K562 (cell line): ENCODE data around the gene TBL2. TPM values are rescaled to one million over a fixed set of nuclear protein-coding genes. Genes with fewer than 3 reads are reported as not detected.
A peak's percentile ranks its signal among the peaks of the same experiment; 100 is the strongest.

Experiments
- CBFB ChIP-seq: sonication (generic); formaldehyde crosslinking; IDR thresholded peaks from 2 replicates; pipeline ENCODE4 v1.4.0; 2020; ENCODE audit warnings: mild to moderate bottlenecking, missing genetic modification reagents
- CCNT2 ChIP-seq: IDR thresholded peaks from 2 replicates; pipeline ENCODE4 v1.6.1; 2011; ENCODE audit warnings: borderline replicate concordance, low read depth, mild to moderate bottlenecking, moderate library complexity, mixed read lengths, low read length; ENCODE audit not compliant: insufficient read length; ENCODE audit errors: extremely low read depth
- CUX1 ChIP-seq: fragments of 200-800 bp; sonication (Bioruptor generic); IDR thresholded peaks from 2 replicates; pipeline ENCODE4 v1.6.1; 2016; ENCODE audit warnings: missing genetic modification characterization, missing compliant biosample characterization
- HLTF ChIP-seq: fragments of 450-650 bp; IDR thresholded peaks from 2 replicates; pipeline ENCODE4 v1.6.1; 2016
- ID3 ChIP-seq, 2 experiments: fragments of 250-450 bp in 1 of 2; fragments of 450-650 bp in 1 of 2; sonication (Bioruptor Pico) in 1 of 2; IDR thresholded peaks; 2 replicates each; pipeline versions ENCODE4 v1.6.1 to v1.8.0; 2016 to 2021; ENCODE audit warnings: mild to moderate bottlenecking in 2 of 2, moderate library complexity in 2 of 2, missing compliant biosample characterization in 1 of 2, missing genetic modification characterization in 1 of 2
- KDM2B ChIP-seq: fragments of 250-450 bp; sonication (Bioruptor Pico); IDR thresholded peaks from 2 replicates; pipeline ENCODE4 v1.8.0; 2021; ENCODE audit warnings: mild to moderate bottlenecking, moderate library complexity
- NFRKB ChIP-seq: fragments of 450-650 bp; IDR thresholded peaks from 2 replicates; pipeline ENCODE4 v1.6.1; 2016; ENCODE audit warnings: low read depth
- POLR2AphosphoS5 ChIP-seq: IDR thresholded peaks from 2 replicates; pipeline ENCODE4 v1.6.1; 2011; ENCODE audit warnings: mild to moderate bottlenecking, low read depth, low read length, moderate library complexity; ENCODE audit not compliant: control insufficient read depth, insufficient read depth
- SRF ChIP-seq, 2 experiments: fragments of 250-450, 450-650 bp in 1 of 2; sonication (Bioruptor Pico) in 1 of 2; sonication (generic) in 1 of 2; formaldehyde crosslinking; IDR thresholded peaks; 2 replicates each; pipeline versions ENCODE4 v1.5.0 to v1.5.1; 2020 to 2022; ENCODE audit warnings: mild to moderate bottlenecking in 1 of 2, missing genetic modification reagents in 1 of 2
- SUPT5H ChIP-seq: fragments of 450-650 bp; IDR thresholded peaks from 2 replicates; pipeline ENCODE4 v1.6.1; 2016
- TFAP4 ChIP-seq: sonication (generic); formaldehyde crosslinking; IDR thresholded peaks from 2 replicates; pipeline ENCODE4 v1.8.0; 2022; ENCODE audit warnings: missing genetic modification reagents, mild to moderate bottlenecking, moderate library complexity, borderline replicate concordance
- ZNF197 ChIP-seq: fragments of 200-800 bp; sonication (Bioruptor generic); IDR thresholded peaks from 2 replicates; pipeline ENCODE4 v1.6.1; 2016; ENCODE audit warnings: low read depth, missing genetic modification characterization, missing compliant biosample characterization
- ZNF449 ChIP-seq: fragments of 250-450 bp; sonication (Bioruptor Pico); IDR thresholded peaks from 2 replicates; pipeline ENCODE4 v1.8.0; 2022; ENCODE audit warnings: moderate library complexity, mild to moderate bottlenecking, inconsistent platforms
- polyA plus RNA-seq, 8 experiments: library from polyadenylated mRNA; depleted of rRNA in 4 of 8; stranded (reverse) in 5 of 8; unstranded in 3 of 8; fragments of >200 nt; fragmentation: Nextera tagmentation in 2 of 8; fragmentation: Illumina TruSeq in 1 of 8; extraction: Ambion mirVana in 2 of 8; extraction: Trizol in 1 of 8; gene quantifications; 2 replicates each; pipeline versions ENCODE4 v1.2.1 to v1.2.3, GENCODE V29; 2011 to 2014; ENCODE audit warnings: inconsistent platforms in 1 of 8, missing spikeins in 1 of 8
- total RNA-seq, 7 experiments: library from RNA; depleted of rRNA in 6 of 7; stranded (reverse); fragments of >200 nt in 6 of 7; fragmentation: Illumina TruSeq in 2 of 7; extraction: Trizol in 2 of 7; gene quantifications; 2 replicates each; pipeline versions ENCODE4 v1.2.1 to v1.2.3, GENCODE V29; 2011 to 2021; ENCODE audit warnings: low replicate concordance in 1 of 7
- TF ChIP-seq, protein P1 (sequence below): sonication (generic); formaldehyde crosslinking; IDR thresholded peaks from 2 replicates; pipeline ENCODE4 v1.5.0; 2020; ENCODE audit warnings: missing genetic modification reagents
- TF ChIP-seq, protein P2 (sequence below): sonication (generic); formaldehyde crosslinking; IDR thresholded peaks from 2 replicates; pipeline ENCODE4 v1.9.0; 2022; ENCODE audit warnings: mild to moderate bottlenecking, missing genetic modification reagents

TBL2 gene
- total and polyA plus RNA-seq, 9 of the 15 experiments (the other 6 are each of a cell fraction or from before 2014, with no cell fraction given): 2.5 to 123 (median 49.2) TPM

DNA sequence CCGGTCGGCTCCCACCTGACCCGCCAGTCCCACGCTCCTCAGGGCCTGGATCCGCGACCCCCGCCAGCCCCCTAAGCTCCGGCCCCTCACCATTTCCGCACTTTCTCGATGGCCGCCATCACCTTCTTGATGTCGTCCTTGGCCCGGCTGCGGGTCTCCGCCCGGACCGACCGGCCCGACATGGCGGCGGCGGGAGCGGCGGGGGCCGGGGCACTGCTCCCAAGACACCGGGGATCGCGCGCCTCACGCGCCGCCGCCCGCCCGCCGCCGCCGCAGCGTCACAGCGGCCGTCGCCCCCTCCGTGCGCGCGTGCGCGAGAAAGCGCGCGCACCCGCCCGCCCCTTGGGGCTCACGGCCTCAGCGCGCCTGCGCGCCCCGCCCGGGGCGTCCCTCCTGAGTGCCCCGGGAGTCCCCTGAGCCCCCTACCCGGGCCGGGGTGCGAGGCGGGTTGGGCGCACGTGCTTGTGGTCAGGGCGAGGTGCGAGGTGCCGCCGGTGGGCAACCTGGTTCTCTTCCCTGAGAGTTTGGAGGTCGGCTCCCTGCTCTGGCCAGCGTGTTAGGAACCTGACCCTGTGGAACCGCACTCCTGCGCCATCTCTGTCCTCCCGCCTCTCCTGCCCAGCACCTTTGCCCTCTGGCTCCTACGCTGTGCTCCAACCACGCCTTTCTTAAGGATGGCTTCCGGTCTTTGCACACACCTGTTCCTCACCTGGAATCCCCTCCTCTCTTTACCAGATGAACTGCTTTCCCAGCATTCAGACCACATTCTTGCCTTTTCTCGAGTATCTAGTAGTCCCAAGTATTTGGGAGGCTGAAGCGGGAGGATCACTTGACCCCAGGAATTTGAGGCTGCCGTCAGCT, 20.8 kb downstream of the TBL2 start, which contains the start of gene BCL7B (continued):
- no peak for TF ChIP-seq CUX1
- TF ChIP-seq TFAP4 (CRISPR knock-in tag): peak; percentile 40; the same call in 1 of the 2 replicates
- TF ChIP-seq, protein P1, sequence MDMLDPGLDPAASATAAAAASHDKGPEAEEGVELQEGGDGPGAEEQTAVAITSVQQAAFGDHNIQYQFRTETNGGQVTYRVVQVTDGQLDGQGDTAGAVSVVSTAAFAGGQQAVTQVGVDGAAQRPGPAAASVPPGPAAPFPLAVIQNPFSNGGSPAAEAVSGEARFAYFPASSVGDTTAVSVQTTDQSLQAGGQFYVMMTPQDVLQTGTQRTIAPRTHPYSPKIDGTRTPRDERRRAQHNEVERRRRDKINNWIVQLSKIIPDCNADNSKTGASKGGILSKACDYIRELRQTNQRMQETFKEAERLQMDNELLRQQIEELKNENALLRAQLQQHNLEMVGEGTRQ (CRISPR knock-in tag): no peak
- TF ChIP-seq SUPT5H: peak; percentile 84
- TF ChIP-seq SRF (CRISPR knock-in tag; IDR thresholded peaks at IDR 0.05): no peak
- TF ChIP-seq CCNT2: peak; percentile 67
- TF ChIP-seq ZNF197: peak; percentile 76; the same call in 1 of the 2 replicates
- TF ChIP-seq, protein P2, sequence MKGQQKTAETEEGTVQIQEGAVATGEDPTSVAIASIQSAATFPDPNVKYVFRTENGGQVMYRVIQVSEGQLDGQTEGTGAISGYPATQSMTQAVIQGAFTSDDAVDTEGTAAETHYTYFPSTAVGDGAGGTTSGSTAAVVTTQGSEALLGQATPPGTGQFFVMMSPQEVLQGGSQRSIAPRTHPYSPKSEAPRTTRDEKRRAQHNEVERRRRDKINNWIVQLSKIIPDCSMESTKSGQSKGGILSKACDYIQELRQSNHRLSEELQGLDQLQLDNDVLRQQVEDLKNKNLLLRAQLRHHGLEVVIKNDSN (CRISPR knock-in tag): peak; percentile 19; the same call in 1 of the 2 replicates
- peak; percentile 91 for TF ChIP-seq CBFB (CRISPR knock-in tag)
- peak; percentile 42; the same call in 1 of the 2 replicates for TF ChIP-seq HLTF
- no peak for TF ChIP-seq KDM2B (CRISPR knock-in tag)
- 0 out of 2 replicates have a peak, but pooled peaks have one; percentile 4 for TF ChIP-seq ZNF449
- no peak for TF ChIP-seq ID3 (CRISPR knock-in tag; IDR thresholded peaks at IDR 0.05)
- peak; percentile 30; the same call in 1 of the 2 replicates for TF ChIP-seq ID3 (tag; IDR thresholded peaks at IDR 0.05)
- TF ChIP-seq POLR2AphosphoS5: 0 out of 2 replicates have a peak, but pooled peaks have one; percentile 31
- TF ChIP-seq NFRKB: peak; percentile 8; the same call in 1 of the 2 replicates
